H1 (cell line): ENCODE measurements around the gene PKD1L1.

Experiments used
- ZNF274 ChIP-seq: IDR thresholded peaks from 2 replicates; pipeline ENCODE4 v1.7.0; 2012; ENCODE audit warnings: low read length, borderline replicate concordance; ENCODE audit errors: extremely low read depth
- TF ChIP-seq, protein P1 (sequence below), 3 experiments: IDR thresholded peaks; 1 replicate in 2 of 3; 2 replicates in 1 of 3; pipeline versions ENCODE4 v1.5.1 to v1.6.1; 2011; ENCODE audit warnings: low read length in 3 of 3, mild to moderate bottlenecking in 3 of 3, inconsistent platforms in 2 of 3, low read depth in 1 of 3, moderate library complexity in 1 of 3; ENCODE audit not compliant: insufficient read depth in 1 of 3; ENCODE audit errors: control extremely low read depth in 1 of 3

DNA sequence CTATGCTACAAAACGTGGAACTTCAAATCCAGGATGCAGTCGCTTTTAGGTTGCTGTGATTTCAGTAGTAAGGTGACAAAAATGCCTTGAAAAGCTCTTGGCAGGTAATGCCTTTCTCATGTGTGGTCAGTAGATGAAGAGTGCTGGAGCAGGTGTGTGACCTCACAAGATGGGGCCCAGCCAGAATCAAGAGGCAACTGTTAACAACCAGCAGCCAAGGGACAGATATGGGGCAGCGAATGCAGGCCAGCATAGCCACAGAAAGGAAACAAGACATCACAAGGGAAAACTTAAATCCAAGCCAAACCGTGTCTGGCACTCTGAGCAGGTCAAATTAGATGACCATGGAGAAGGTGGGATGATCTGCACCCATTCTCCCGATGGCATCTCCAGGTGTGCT lies 18.9 kb upstream of the PKD1L1 start:
- no peak for TF ChIP-seq ZNF274
- TF ChIP-seq, protein P1, sequence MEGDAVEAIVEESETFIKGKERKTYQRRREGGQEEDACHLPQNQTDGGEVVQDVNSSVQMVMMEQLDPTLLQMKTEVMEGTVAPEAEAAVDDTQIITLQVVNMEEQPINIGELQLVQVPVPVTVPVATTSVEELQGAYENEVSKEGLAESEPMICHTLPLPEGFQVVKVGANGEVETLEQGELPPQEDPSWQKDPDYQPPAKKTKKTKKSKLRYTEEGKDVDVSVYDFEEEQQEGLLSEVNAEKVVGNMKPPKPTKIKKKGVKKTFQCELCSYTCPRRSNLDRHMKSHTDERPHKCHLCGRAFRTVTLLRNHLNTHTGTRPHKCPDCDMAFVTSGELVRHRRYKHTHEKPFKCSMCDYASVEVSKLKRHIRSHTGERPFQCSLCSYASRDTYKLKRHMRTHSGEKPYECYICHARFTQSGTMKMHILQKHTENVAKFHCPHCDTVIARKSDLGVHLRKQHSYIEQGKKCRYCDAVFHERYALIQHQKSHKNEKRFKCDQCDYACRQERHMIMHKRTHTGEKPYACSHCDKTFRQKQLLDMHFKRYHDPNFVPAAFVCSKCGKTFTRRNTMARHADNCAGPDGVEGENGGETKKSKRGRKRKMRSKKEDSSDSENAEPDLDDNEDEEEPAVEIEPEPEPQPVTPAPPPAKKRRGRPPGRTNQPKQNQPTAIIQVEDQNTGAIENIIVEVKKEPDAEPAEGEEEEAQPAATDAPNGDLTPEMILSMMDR (IDR thresholded peaks at IDR 0.05; ENCODE audit: control extremely low read depth in 1 of 3, insufficient read depth in 1 of 3, low read depth in 1 of 3, low read length in 3 of 3): no peak
